ENCODE data around the gene ZMYND8. TPM values are rescaled to one million over a fixed set of nuclear protein-coding genes. Genes with fewer than 3 reads are reported as not detected.
"Not testable (repeated sequence)": the region's sequence is repeated elsewhere in the genome, so short reads cannot be mapped to it uniquely, and the experiment has no call there.

ZMYND8 gene
- polyA plus RNA-seq, 4 donors: 9.2 to 27.1 (median 16.3) TPM

DNA sequence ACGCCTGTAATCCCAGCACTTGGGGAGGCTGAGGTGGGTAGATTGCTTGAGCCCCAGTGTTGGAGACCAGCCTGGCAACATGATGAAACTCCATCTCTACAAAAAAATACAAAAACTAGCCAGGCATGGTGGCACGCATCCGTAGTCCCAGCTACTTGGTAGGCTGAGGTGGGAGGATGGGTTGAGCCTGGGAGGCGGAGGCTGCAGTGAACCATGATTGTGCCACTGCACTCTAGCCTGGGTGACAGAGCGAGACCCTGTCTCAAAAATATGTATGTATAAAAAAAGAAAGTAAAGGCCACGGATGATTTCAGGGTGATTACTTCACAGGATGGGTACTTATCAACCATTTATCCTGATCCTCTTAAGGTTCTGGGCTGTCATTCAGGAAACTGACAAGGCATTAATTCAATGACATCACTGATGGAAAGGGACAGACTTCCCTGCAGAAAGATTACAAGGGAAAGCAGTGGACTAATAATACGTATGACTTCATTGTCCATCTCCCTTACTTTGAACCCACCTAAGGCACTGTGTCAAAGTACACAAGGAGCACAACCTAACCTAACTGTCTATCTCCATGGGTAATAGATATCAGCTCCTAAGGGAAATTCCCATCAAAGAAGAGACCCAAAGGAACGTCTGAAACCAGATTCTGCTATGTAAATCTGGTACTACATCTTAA lies 61.2 kb downstream of the ZMYND8 start:
- Histone ChIP-seq H3K27me3 (ENCODE audit: control insufficient read depth in 3 of 3, insufficient read depth in 3 of 3, low read length in 3 of 3) (no peaks in the 10 kb centered on the region), H3K4me3 (ENCODE audit: low read depth in 1 of 3, low read length in 3 of 3) (no peak overlapping the region), H3K9me3 (ENCODE audit: control insufficient read depth in 2 of 2, insufficient read depth in 1 of 2, low read depth in 1 of 2, low read length in 1 of 2) (no peaks in the 10 kb centered on the region), H3K4me1 (ENCODE audit: control insufficient read depth in 3 of 3, insufficient read depth in 2 of 3, low read depth in 1 of 3, low read length in 2 of 3) (no peaks in the 10 kb centered on the region), H3K27ac (ENCODE audit: low read depth in 1 of 3, low read length in 2 of 3) (no peak overlapping the region), H3K36me3 (ENCODE audit: control insufficient read depth in 3 of 3, insufficient read depth in 2 of 3, low read depth in 1 of 3, low read length in 3 of 3) (peaks cover 14 to 40% (median 32%) of the 10 kb centered on the region in 3 donors)
- 84 to 89% (median 88%) methylated on average over 8 of the region's 8 CpGs for WGBS, 3 donors
- FAIRE-seq: no peak
- DNase-seq: no peak

DNA sequence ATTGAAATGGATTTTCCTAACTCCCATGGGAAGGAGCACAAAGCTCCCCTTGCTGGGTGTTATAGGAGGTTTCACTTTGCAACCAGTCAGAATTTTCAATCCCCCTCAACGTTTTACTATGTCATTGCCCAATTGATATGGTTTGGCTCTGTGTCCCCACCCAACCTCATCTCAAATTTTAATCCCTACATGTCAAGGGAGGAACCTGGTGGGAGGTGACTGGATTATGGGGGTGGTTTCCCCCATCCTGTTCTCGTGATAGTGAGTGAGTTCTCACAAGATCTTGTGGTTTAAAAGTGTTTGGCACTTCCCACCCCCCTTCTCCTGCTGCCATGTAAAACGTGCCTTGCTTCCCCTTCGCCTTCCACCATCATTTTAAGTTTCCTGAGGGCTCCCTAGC lies 62.9 kb downstream of the ZMYND8 start:
- no peak for DNase-seq
- H3K9me3 ChIP-seq (ENCODE audit: control insufficient read depth in 2 of 2, insufficient read depth in 1 of 2, low read depth in 1 of 2, low read length in 1 of 2): no peaks in the 10 kb centered on the region
- H3K4me3 ChIP-seq (ENCODE audit: low read depth in 1 of 3, low read length in 3 of 3): no peak overlapping the region
- WGBS, 3 donors: 74 to 83% (median 74%) methylated on average over 4 of the region's 4 CpGs
- H3K27me3 ChIP-seq (ENCODE audit: control insufficient read depth in 3 of 3, insufficient read depth in 3 of 3, low read length in 3 of 3): no peaks in the 10 kb centered on the region
- H3K4me1 ChIP-seq (ENCODE audit: control insufficient read depth in 3 of 3, insufficient read depth in 2 of 3, low read depth in 1 of 3, low read length in 2 of 3): no peaks in the 10 kb centered on the region
- FAIRE-seq: no peak
- no peak overlapping the region for H3K27ac ChIP-seq (ENCODE audit: low read depth in 1 of 3, low read length in 2 of 3)
- peaks cover 17 to 42% (median 37%) of the 10 kb centered on the region in 3 donors for H3K36me3 ChIP-seq (ENCODE audit: control insufficient read depth in 3 of 3, insufficient read depth in 2 of 3, low read depth in 1 of 3, low read length in 3 of 3)

DNA sequence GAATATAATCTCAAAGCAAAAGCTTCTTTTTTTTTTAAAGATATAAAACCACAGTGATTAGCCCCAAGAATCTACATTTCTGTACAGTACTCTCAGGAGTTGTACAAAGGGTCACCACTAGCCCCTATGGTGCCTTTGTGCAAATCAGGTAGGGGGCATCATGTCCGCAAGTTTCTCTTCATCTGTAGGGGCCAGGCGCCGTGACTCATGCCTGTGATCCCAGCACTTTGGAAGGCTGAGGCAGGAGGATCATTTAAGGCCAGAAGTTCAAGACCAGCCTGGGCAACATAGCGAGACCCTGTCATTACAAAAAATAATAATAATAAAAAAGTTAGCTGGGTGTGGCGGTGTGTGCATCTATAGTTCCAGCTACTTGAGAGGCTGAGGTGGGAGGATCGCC lies 63.9 kb downstream of the ZMYND8 start:
- Histone ChIP-seq H3K27ac (ENCODE audit: low read depth in 1 of 3, low read length in 2 of 3) (no peak overlapping the region), H3K4me1 (ENCODE audit: control insufficient read depth in 3 of 3, insufficient read depth in 2 of 3, low read depth in 1 of 3, low read length in 2 of 3) (no peaks in the 10 kb centered on the region), H3K27me3 (ENCODE audit: control insufficient read depth in 3 of 3, insufficient read depth in 3 of 3, low read length in 3 of 3) (no peaks in the 10 kb centered on the region), H3K4me3 (ENCODE audit: low read depth in 1 of 3, low read length in 3 of 3) (no peak overlapping the region), H3K9me3 (ENCODE audit: control insufficient read depth in 2 of 2, insufficient read depth in 1 of 2, low read depth in 1 of 2, low read length in 1 of 2) (no peaks in the 10 kb centered on the region), H3K36me3 (ENCODE audit: control insufficient read depth in 3 of 3, insufficient read depth in 2 of 3, low read depth in 1 of 3, low read length in 3 of 3) (peaks cover 10 to 43% (median 29%) of the 10 kb centered on the region in 3 donors)
- 95 to 97% (median 95%) methylated on average over 6 of the region's 6 CpGs for WGBS, 3 donors
- DNase-seq: no peak
- no peak for FAIRE-seq

DNA sequence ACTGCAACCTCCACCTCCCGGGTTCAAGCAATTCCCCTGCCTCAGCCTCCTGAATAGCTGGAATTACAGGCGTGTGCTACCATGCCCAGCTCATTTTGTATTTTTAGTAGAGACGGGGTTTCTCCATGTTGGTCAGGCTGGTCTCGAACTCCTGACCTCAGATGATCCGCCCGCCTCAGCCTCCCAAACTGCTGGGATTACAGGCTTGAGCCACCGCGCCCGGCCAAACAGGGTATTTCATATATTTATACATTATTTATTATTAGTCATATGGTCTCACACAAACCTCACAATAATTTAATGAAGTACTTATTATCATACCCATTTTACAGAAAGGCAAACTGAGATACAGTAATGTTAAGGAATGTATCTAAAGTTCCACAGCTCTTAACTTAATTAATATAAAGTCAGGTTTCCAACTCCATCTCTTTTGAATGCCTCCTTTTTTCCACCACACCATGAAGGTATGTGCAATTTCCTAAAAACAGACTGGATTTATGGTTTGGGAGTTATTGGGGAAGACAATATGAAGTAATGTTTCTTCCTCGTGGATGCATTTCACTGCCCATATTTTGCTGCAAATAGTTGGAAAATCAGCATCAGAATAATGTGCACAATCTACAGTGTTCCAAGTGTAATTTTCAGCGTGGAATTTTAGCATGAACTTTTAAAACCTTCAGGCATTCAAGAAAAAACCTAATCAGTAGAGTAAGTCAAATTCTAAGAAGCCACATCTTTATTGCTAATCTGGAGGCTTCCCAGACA lies 65.7 kb downstream of the ZMYND8 start:
- WGBS, 3 donors: 94 to 97% (median 95%) methylated on average over 11 of the region's 11 CpGs
- H3K4me1 ChIP-seq (ENCODE audit: control insufficient read depth in 3 of 3, insufficient read depth in 2 of 3, low read depth in 1 of 3, low read length in 2 of 3): no peaks in the 10 kb centered on the region
- peaks cover 11 to 38% (median 32%) of the 10 kb centered on the region in 3 donors for H3K36me3 ChIP-seq (ENCODE audit: control insufficient read depth in 3 of 3, insufficient read depth in 2 of 3, low read depth in 1 of 3, low read length in 3 of 3)
- H3K27me3 ChIP-seq (ENCODE audit: control insufficient read depth in 3 of 3, insufficient read depth in 3 of 3, low read length in 3 of 3): no peaks in the 10 kb centered on the region
- no peak for FAIRE-seq
- no peaks in the 10 kb centered on the region for H3K9me3 ChIP-seq (ENCODE audit: control insufficient read depth in 2 of 2, insufficient read depth in 1 of 2, low read depth in 1 of 2, low read length in 1 of 2)
- no peak overlapping the region for H3K4me3 ChIP-seq (ENCODE audit: low read depth in 1 of 3, low read length in 3 of 3)
- H3K27ac ChIP-seq (ENCODE audit: low read depth in 1 of 3, low read length in 2 of 3): no peak overlapping the region
- DNase-seq: no peak

DNA sequence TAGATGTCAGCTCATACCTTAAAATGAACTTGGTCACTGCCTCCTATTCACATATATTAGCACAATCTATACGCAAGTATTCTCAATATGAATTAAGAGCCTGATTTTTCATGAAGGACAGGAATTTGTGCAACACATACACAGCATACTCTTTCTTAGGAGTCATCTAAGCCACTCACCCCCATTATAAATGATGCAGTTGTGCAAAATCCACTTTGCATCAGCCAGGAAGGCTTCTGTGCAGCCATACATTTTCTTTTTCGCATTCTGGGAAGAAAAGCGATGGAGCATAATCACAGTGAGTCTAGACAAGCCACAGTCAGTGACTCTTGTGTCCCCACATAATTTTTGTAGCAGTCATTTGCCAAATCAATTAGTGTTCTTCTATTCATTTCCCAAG lies 66.5 kb downstream of the ZMYND8 start:
- Histone ChIP-seq H3K36me3 (ENCODE audit: control insufficient read depth in 3 of 3, insufficient read depth in 2 of 3, low read depth in 1 of 3, low read length in 3 of 3) (peaks cover 11 to 37% (median 26%) of the 10 kb centered on the region in 3 donors), H3K4me1 (ENCODE audit: control insufficient read depth in 3 of 3, insufficient read depth in 2 of 3, low read depth in 1 of 3, low read length in 2 of 3) (no peaks in the 10 kb centered on the region), H3K27me3 (ENCODE audit: control insufficient read depth in 3 of 3, insufficient read depth in 3 of 3, low read length in 3 of 3) (no peaks in the 10 kb centered on the region), H3K4me3 (ENCODE audit: low read depth in 1 of 3, low read length in 3 of 3) (no peak overlapping the region), H3K9me3 (ENCODE audit: control insufficient read depth in 2 of 2, insufficient read depth in 1 of 2, low read depth in 1 of 2, low read length in 1 of 2) (no peaks in the 10 kb centered on the region), H3K27ac (ENCODE audit: low read depth in 1 of 3, low read length in 2 of 3) (no peak overlapping the region)
- FAIRE-seq (no peak), DNase-seq (no peak)
- 89 to 93% (median 92%) methylated on average over 3 of the region's 3 CpGs for WGBS, 3 donors

DNA sequence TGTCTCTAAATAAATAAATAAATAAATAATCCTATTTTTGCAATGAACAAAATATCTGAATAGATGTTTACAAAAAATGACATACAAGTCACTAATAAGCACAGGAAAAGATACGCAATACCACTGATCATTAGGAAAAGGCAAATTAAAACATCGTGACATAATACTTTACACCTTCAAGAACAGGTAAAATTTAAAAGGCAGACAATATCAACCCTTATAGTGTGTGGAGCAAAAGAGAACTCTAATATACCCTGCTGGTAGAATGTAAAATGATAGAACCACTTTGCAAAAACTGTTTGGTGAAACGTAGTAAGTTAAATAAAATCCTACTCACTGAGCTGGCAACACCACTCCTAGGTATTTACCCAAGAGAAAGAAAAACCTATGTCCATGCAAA lies 67.4 kb downstream of the ZMYND8 start:
- DNase-seq (no peak), FAIRE-seq (no peak)
- no peaks in the 10 kb centered on the region for H3K4me1 ChIP-seq (ENCODE audit: control insufficient read depth in 3 of 3, insufficient read depth in 2 of 3, low read depth in 1 of 3, low read length in 2 of 3)
- 94 to 98% (median 94%) methylated on average over 3 of the region's 3 CpGs for WGBS, 3 donors
- no peak overlapping the region for H3K27ac ChIP-seq (ENCODE audit: low read depth in 1 of 3, low read length in 2 of 3)
- no peaks in the 10 kb centered on the region for H3K9me3 ChIP-seq (ENCODE audit: control insufficient read depth in 2 of 2, insufficient read depth in 1 of 2, low read depth in 1 of 2, low read length in 1 of 2)
- H3K4me3 ChIP-seq (ENCODE audit: low read depth in 1 of 3, low read length in 3 of 3): no peak overlapping the region
- no peaks in the 10 kb centered on the region for H3K27me3 ChIP-seq (ENCODE audit: control insufficient read depth in 3 of 3, insufficient read depth in 3 of 3, low read length in 3 of 3)
- peaks cover 8 to 39% (median 26%) of the 10 kb centered on the region in 3 donors for H3K36me3 ChIP-seq (ENCODE audit: control insufficient read depth in 3 of 3, insufficient read depth in 2 of 3, low read depth in 1 of 3, low read length in 3 of 3)

- H3K27me3 ChIP-seq (ENCODE audit: control insufficient read depth in 3 of 3, insufficient read depth in 3 of 3, low read length in 3 of 3); H3K4me3 ChIP-seq (ENCODE audit: low read depth in 1 of 3, low read length in 3 of 3); H3K27ac ChIP-seq (ENCODE audit: low read depth in 1 of 3, low read length in 2 of 3); DNase-seq; H3K4me1 ChIP-seq (ENCODE audit: control insufficient read depth in 3 of 3, insufficient read depth in 2 of 3, low read depth in 1 of 3, low read length in 2 of 3); H3K9me3 ChIP-seq (ENCODE audit: control insufficient read depth in 2 of 2, insufficient read depth in 1 of 2, low read depth in 1 of 2, low read length in 1 of 2); FAIRE-seq: not testable (repeated sequence)
- peaks cover 8 to 41% (median 26%) of the 10 kb centered on the region in 3 donors for H3K36me3 ChIP-seq (ENCODE audit: control insufficient read depth in 3 of 3, insufficient read depth in 2 of 3, low read depth in 1 of 3, low read length in 3 of 3)
- 94 to 100% (median 97%) methylated on average over 8 of the region's 8 CpGs for WGBS, 3 donors
Observed at GRCh38 chr20:47288530-47288929, 68.0 kb downstream of the ZMYND8 start.

DNA sequence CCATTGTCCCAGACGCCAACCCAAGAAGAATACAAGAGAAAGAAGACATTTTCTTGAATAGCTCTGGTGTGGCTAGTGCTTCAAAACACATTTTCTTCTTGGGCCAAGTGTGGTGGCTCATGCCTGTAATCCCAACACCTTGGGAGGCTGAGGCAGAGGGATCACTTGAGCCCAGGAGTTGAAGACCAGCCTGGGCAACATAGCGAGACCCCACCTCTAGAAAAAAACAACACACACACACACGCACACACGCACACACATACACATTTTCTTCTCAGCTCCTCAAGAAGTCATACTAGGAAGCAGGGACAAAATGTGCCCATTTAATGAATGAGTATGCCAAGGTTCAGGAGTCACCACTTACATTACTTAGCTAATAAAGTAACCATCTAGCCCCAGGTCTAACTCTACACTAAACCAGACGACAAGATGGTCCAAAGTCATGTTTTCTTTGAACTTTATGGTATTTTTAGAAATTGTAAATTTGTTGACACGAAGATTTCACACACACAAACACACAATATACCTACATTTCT lies 68.8 kb downstream of the ZMYND8 start:
- H3K36me3 ChIP-seq (ENCODE audit: control insufficient read depth in 3 of 3, insufficient read depth in 2 of 3, low read depth in 1 of 3, low read length in 3 of 3): peaks cover 8 to 39% (median 23%) of the 10 kb centered on the region in 3 donors
- WGBS, 3 donors: 92 to 96% (median 92%) methylated on average over 6 of the region's 6 CpGs
- FAIRE-seq (no peak), DNase-seq (no peak)
- no peaks in the 10 kb centered on the region for H3K4me1 ChIP-seq (ENCODE audit: control insufficient read depth in 3 of 3, insufficient read depth in 2 of 3, low read depth in 1 of 3, low read length in 2 of 3)
- no peak overlapping the region for H3K27ac ChIP-seq (ENCODE audit: low read depth in 1 of 3, low read length in 2 of 3)
- H3K9me3 ChIP-seq (ENCODE audit: control insufficient read depth in 2 of 2, insufficient read depth in 1 of 2, low read depth in 1 of 2, low read length in 1 of 2): no peaks in the 10 kb centered on the region
- H3K27me3 ChIP-seq (ENCODE audit: control insufficient read depth in 3 of 3, insufficient read depth in 3 of 3, low read length in 3 of 3): no peaks in the 10 kb centered on the region
- no peak overlapping the region for H3K4me3 ChIP-seq (ENCODE audit: low read depth in 1 of 3, low read length in 3 of 3)
